ENCODE measurements around the gene ATM.
"Not testable (repeated sequence)": the region's sequence is repeated elsewhere in the genome, so short reads cannot be mapped to it uniquely, and the experiment has no call there.

ATM gene

DNA sequence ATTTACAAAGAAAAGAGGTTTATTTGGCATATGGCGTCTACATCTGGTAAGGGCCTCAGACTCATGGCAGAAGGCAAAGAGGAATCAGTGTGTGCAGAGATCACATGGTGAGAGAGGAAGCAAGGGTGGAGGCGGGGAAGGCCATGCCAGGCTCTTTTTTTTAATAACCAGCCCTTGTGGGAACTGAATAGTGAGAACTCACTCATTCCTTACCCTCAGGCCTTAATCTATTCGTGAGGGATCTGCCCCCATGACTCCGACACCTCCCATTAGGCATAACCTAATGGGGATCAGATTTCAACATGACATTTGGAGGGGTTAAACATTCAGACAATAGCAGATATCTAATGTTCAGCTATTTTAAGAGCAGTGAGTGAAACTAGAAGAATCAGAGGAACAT, 55.7 kb downstream of the ATM start:
- H3K4me1 ChIP-seq (ENCODE audit: control extremely low read depth in 1 of 4, control insufficient read depth in 4 of 4, insufficient read depth in 4 of 4, low read length in 3 of 4): no peaks in the 10 kb centered on the region
- ChIA-PET POLR2A (no interaction called here), CTCF (interaction anchor here (1.4 kb wide), 1 partner anchor 27 kb away, joined by 4 read pairs; no protein-coding TSS in a partner anchor)
- peaks cover 0 to 9% (median 5%) of the 10 kb centered on the region in 5 experiments for H3K9me3 ChIP-seq (ENCODE audit: control extremely low read depth in 1 of 5, control insufficient read depth in 4 of 5, insufficient read depth in 2 of 5, low read depth in 1 of 5, low read length in 4 of 5)
- 94% methylated on average over 2 of the region's 4 CpGs for WGBS (ENCODE audit: insufficient coverage)
- no peak for DNase-seq
- H3K36me3 ChIP-seq (ENCODE audit: control insufficient read depth in 4 of 4, insufficient read depth in 4 of 4, low read length in 3 of 4): peaks cover 9 to 42% (median 15%) of the 10 kb centered on the region in 4 experiments
- no peaks in the 10 kb centered on the region for H3K27me3 ChIP-seq (replicated peaks in 2 of 5; ENCODE audit: control insufficient read depth in 4 of 5, insufficient read depth in 5 of 5, low read length in 4 of 5)
- no peak overlapping the region for H3K27ac ChIP-seq (ENCODE audit: insufficient read depth in 1 of 2, low read depth in 1 of 2, low read length in 2 of 2, poor library complexity in 1 of 2, severe bottlenecking in 2 of 2)
- H3K4me3 ChIP-seq (ENCODE audit: control insufficient read depth in 1 of 7, extremely low read depth in 1 of 7, insufficient read depth in 4 of 7, low read depth in 2 of 7, low read length in 6 of 7): no peak overlapping the region

DNA sequence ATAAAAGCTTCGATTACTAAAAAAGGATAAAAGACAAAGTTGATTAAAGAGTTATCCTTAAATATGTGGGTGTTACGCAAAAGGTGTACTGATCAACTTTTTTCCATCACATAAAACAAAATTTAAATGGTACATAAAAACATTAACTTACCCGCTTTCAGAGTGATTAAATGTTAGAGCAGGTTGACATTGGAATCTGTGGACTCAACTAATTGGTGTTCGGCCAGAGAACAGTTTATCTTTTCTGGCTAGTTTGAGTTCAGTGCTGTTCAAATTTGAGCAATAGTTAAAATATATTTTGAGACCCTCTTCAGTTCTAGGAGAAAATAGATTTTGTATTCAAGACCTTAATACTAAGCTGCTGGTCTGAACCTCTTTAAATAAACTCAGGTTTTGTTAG, 56.1 kb downstream of the ATM start:
- Histone ChIP-seq H3K36me3 (ENCODE audit: control insufficient read depth in 4 of 4, insufficient read depth in 4 of 4, low read length in 3 of 4) (peaks cover 9 to 40% (median 14%) of the 10 kb centered on the region in 4 experiments), H3K9me3 (ENCODE audit: control extremely low read depth in 1 of 5, control insufficient read depth in 4 of 5, insufficient read depth in 2 of 5, low read depth in 1 of 5, low read length in 4 of 5) (peaks cover 0 to 8% (median 5%) of the 10 kb centered on the region in 5 experiments), H3K27ac (ENCODE audit: insufficient read depth in 1 of 2, low read depth in 1 of 2, low read length in 2 of 2, poor library complexity in 1 of 2, severe bottlenecking in 2 of 2) (no peak overlapping the region), H3K27me3 (replicated peaks in 2 of 5; ENCODE audit: control insufficient read depth in 4 of 5, insufficient read depth in 5 of 5, low read length in 4 of 5) (no peaks in the 10 kb centered on the region), H3K4me1 (ENCODE audit: control extremely low read depth in 1 of 4, control insufficient read depth in 4 of 4, insufficient read depth in 4 of 4, low read length in 3 of 4) (no peaks in the 10 kb centered on the region), H3K4me3 (ENCODE audit: control insufficient read depth in 1 of 7, extremely low read depth in 1 of 7, insufficient read depth in 4 of 7, low read depth in 2 of 7, low read length in 6 of 7) (no peak overlapping the region)
- 100% methylated on average over 1 of the region's 4 CpGs for WGBS (ENCODE audit: insufficient coverage)
- no peak for DNase-seq
- CTCF ChIA-PET: interaction anchor here (1.4 kb wide), 1 partner anchor 27 kb away, joined by 4 read pairs; no protein-coding TSS in a partner anchor
- POLR2A ChIA-PET: no interaction called here

GRCh38 chr11:108286370-108286769, 63.5 kb downstream of the ATM start:
- no CpG with 5 or more reads among the region's 1 CpG for WGBS (ENCODE audit: insufficient coverage)
- ChIA-PET POLR2A (no interaction called here), CTCF (no interaction called here)
- DNase-seq: peak in 1 of 3 donors; percentile 6
- Histone ChIP-seq H3K36me3 (ENCODE audit: control insufficient read depth in 4 of 4, insufficient read depth in 4 of 4, low read length in 3 of 4) (peaks cover 3 to 32% (median 16%) of the 10 kb centered on the region in 4 experiments), H3K27me3 (replicated peaks in 2 of 5; ENCODE audit: control insufficient read depth in 4 of 5, insufficient read depth in 5 of 5, low read length in 4 of 5) (no peaks in the 10 kb centered on the region), H3K4me3 (ENCODE audit: control insufficient read depth in 1 of 7, extremely low read depth in 1 of 7, insufficient read depth in 4 of 7, low read depth in 2 of 7, low read length in 6 of 7) (no peak overlapping the region), H3K9me3 (ENCODE audit: control extremely low read depth in 1 of 5, control insufficient read depth in 4 of 5, insufficient read depth in 2 of 5, low read depth in 1 of 5, low read length in 4 of 5) (no peaks in the 10 kb centered on the region), H3K4me1 (ENCODE audit: control extremely low read depth in 1 of 4, control insufficient read depth in 4 of 4, insufficient read depth in 4 of 4, low read length in 3 of 4) (no peaks in the 10 kb centered on the region), H3K27ac (ENCODE audit: insufficient read depth in 1 of 2, low read depth in 1 of 2, low read length in 2 of 2, poor library complexity in 1 of 2, severe bottlenecking in 2 of 2) (no peak overlapping the region)

- CTCF ChIA-PET: no interaction called here
- H3K27ac ChIP-seq (ENCODE audit: insufficient read depth in 1 of 2, low read depth in 1 of 2, low read length in 2 of 2, poor library complexity in 1 of 2, severe bottlenecking in 2 of 2): no peak overlapping the region
- no peaks in the 10 kb centered on the region for H3K9me3 ChIP-seq (ENCODE audit: control extremely low read depth in 1 of 5, control insufficient read depth in 4 of 5, insufficient read depth in 2 of 5, low read depth in 1 of 5, low read length in 4 of 5)
- H3K36me3 ChIP-seq (ENCODE audit: control insufficient read depth in 4 of 4, insufficient read depth in 4 of 4, low read length in 3 of 4): peaks cover 6 to 36% (median 15%) of the 10 kb centered on the region in 4 experiments
- H3K4me1 ChIP-seq (ENCODE audit: control extremely low read depth in 1 of 4, control insufficient read depth in 4 of 4, insufficient read depth in 4 of 4, low read length in 3 of 4): no peaks in the 10 kb centered on the region
- DNase-seq: no peak
- H3K27me3 ChIP-seq (replicated peaks in 2 of 5; ENCODE audit: control insufficient read depth in 4 of 5, insufficient read depth in 5 of 5, low read length in 4 of 5): no peaks in the 10 kb centered on the region
- POLR2A ChIA-PET: no interaction called here
- no peak overlapping the region for H3K4me3 ChIP-seq (ENCODE audit: control insufficient read depth in 1 of 7, extremely low read depth in 1 of 7, insufficient read depth in 4 of 7, low read depth in 2 of 7, low read length in 6 of 7)
- WGBS (ENCODE audit: insufficient coverage): 100% methylated on average over 3 of the region's 3 CpGs
These were observed 64.1 kb downstream of the ATM start for GRCh38 chr11:108286956-108287355.

GRCh38 chr11:108289066-108289465, 66.2 kb downstream of the ATM start:
- H3K4me3 ChIP-seq (ENCODE audit: control insufficient read depth in 1 of 7, extremely low read depth in 1 of 7, insufficient read depth in 4 of 7, low read depth in 2 of 7, low read length in 6 of 7); H3K27ac ChIP-seq (ENCODE audit: insufficient read depth in 1 of 2, low read depth in 1 of 2, low read length in 2 of 2, poor library complexity in 1 of 2, severe bottlenecking in 2 of 2); H3K27me3 ChIP-seq (replicated peaks in 2 of 5; ENCODE audit: control insufficient read depth in 4 of 5, insufficient read depth in 5 of 5, low read length in 4 of 5); DNase-seq; POLR2A ChIA-PET; H3K4me1 ChIP-seq (ENCODE audit: control extremely low read depth in 1 of 4, control insufficient read depth in 4 of 4, insufficient read depth in 4 of 4, low read length in 3 of 4); CTCF ChIA-PET; H3K9me3 ChIP-seq (ENCODE audit: control extremely low read depth in 1 of 5, control insufficient read depth in 4 of 5, insufficient read depth in 2 of 5, low read depth in 1 of 5, low read length in 4 of 5): not testable (repeated sequence)
- peaks cover 6 to 30% (median 14%) of the 10 kb centered on the region in 4 experiments for H3K36me3 ChIP-seq (ENCODE audit: control insufficient read depth in 4 of 4, insufficient read depth in 4 of 4, low read length in 3 of 4)

DNA sequence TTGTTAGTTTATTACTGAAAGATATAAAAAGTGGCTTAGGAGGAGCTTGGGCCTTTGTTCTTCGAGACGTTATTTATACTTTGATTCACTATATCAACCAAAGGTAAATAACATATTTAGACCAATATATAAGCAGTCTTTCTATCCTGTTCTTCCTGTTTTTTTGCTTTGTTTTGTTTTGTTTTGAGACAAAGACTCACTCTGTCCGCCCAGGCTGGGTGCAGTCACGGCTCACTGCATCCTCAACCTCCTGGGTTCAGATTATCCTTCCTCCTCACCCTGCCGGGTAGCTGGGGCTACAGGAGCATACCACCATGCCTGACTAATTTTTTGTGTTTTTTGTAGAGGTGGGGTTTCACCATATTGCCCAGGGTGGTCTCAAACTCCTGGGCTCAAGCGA, 66.8 kb downstream of the ATM start:
- ChIA-PET CTCF (interaction anchor here (0.9 kb wide), 1 partner anchor 8 kb away, joined by 3 read pairs; no protein-coding TSS in a partner anchor), POLR2A (no interaction called here)
- no peaks in the 10 kb centered on the region for H3K9me3 ChIP-seq (ENCODE audit: control extremely low read depth in 1 of 5, control insufficient read depth in 4 of 5, insufficient read depth in 2 of 5, low read depth in 1 of 5, low read length in 4 of 5)
- H3K27ac ChIP-seq (ENCODE audit: insufficient read depth in 1 of 2, low read depth in 1 of 2, low read length in 2 of 2, poor library complexity in 1 of 2, severe bottlenecking in 2 of 2): no peak overlapping the region
- H3K27me3 ChIP-seq (replicated peaks in 2 of 5; ENCODE audit: control insufficient read depth in 4 of 5, insufficient read depth in 5 of 5, low read length in 4 of 5): no peaks in the 10 kb centered on the region
- 100% methylated on average over 1 of the region's 6 CpGs for WGBS (ENCODE audit: insufficient coverage)
- no peak for DNase-seq
- H3K36me3 ChIP-seq (ENCODE audit: control insufficient read depth in 4 of 4, insufficient read depth in 4 of 4, low read length in 3 of 4): peaks cover 3 to 26% (median 13%) of the 10 kb centered on the region in 4 experiments
- H3K4me1 ChIP-seq (ENCODE audit: control extremely low read depth in 1 of 4, control insufficient read depth in 4 of 4, insufficient read depth in 4 of 4, low read length in 3 of 4): no peaks in the 10 kb centered on the region
- H3K4me3 ChIP-seq (ENCODE audit: control insufficient read depth in 1 of 7, extremely low read depth in 1 of 7, insufficient read depth in 4 of 7, low read depth in 2 of 7, low read length in 6 of 7): no peak overlapping the region

DNA sequence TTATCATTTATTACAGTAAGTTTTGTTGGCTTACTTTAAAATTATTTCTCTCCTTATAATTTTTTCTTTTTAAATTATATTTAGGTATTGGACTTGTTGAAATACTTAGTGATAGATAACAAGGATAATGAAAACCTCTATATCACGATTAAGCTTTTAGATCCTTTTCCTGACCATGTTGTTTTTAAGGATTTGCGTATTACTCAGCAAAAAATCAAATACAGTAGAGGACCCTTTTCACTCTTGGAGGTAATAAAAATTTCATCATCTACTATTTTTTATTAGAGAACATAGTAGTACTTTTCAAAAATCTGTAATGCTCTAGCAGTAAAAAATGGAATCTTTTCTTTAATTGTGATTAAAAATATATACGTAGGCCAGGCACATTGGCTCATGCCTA, 70.4 kb downstream of the ATM start:
- Histone ChIP-seq H3K9me3 (ENCODE audit: control extremely low read depth in 1 of 5, control insufficient read depth in 4 of 5, insufficient read depth in 2 of 5, low read depth in 1 of 5, low read length in 4 of 5) (peaks cover 0 to under 1% (median 0%) of the 10 kb centered on the region in 5 experiments), H3K4me3 (ENCODE audit: control insufficient read depth in 1 of 7, extremely low read depth in 1 of 7, insufficient read depth in 4 of 7, low read depth in 2 of 7, low read length in 6 of 7) (no peak overlapping the region), H3K4me1 (ENCODE audit: control extremely low read depth in 1 of 4, control insufficient read depth in 4 of 4, insufficient read depth in 4 of 4, low read length in 3 of 4) (no peaks in the 10 kb centered on the region), H3K27ac (ENCODE audit: insufficient read depth in 1 of 2, low read depth in 1 of 2, low read length in 2 of 2, poor library complexity in 1 of 2, severe bottlenecking in 2 of 2) (no peak overlapping the region), H3K27me3 (replicated peaks in 2 of 5; ENCODE audit: control insufficient read depth in 4 of 5, insufficient read depth in 5 of 5, low read length in 4 of 5) (no peaks in the 10 kb centered on the region), H3K36me3 (ENCODE audit: control insufficient read depth in 4 of 4, insufficient read depth in 4 of 4, low read length in 3 of 4) (peaks cover 7 to 30% (median 18%) of the 10 kb centered on the region in 4 experiments)
- POLR2A ChIA-PET: no interaction called here
- WGBS (ENCODE audit: insufficient coverage): 100% methylated on average over 1 of the region's 3 CpGs
- CTCF ChIA-PET: no interaction called here
- DNase-seq: no peak

Data from common myeloid progenitor, CD34-positive (primary cell).